Vagina (tissue), 2 donors: ENCODE data around the gene ZSWIM1. TPM values are rescaled to one million over a fixed set of nuclear protein-coding genes. Genes with fewer than 3 reads are reported as not detected.

ENCODE experiments used
- DNase-seq, 2 donors: peaks; one replicate each; pipeline ENCODE4 v3.0.0-alpha.2; 2017; ENCODE audit errors: extremely low spot score in 2 of 2
- H3K27ac ChIP-seq: fragments of 200-600 bp; sonication (generic); one replicate; pipeline ENCODE4 v1.5.1; 2019
- H3K27me3 ChIP-seq: fragments of 200-600 bp; sonication (generic); one replicate; pipeline ENCODE4 v1.5.1; 2019
- H3K36me3 ChIP-seq, 2 donors: fragments of 200-600 bp; sonication (generic); one replicate each; pipeline ENCODE4 v1.5.1; 2017 to 2019
- H3K4me1 ChIP-seq: fragments of 200-600 bp; sonication (generic); one replicate; pipeline ENCODE4 v1.5.1; 2019
- H3K4me3 ChIP-seq, 2 donors: fragments of 200-600 bp; sonication (generic); 1 replicate in 1 of 2; 2 replicates in 1 of 2; pipeline ENCODE4 v1.5.1; 2016 to 2019
- H3K9me3 ChIP-seq: fragments of 200-600 bp; sonication (generic); one replicate; pipeline ENCODE4 v1.5.1; 2019
- POLR2A ChIP-seq, 2 donors: fragments of 450-650 bp; IDR thresholded peaks; one replicate each; pipeline ENCODE4 v1.6.1; 2017; ENCODE audit warnings: antibody characterized with exemption in 2 of 2, mild to moderate bottlenecking in 2 of 2, moderate library complexity in 2 of 2
- POLR2AphosphoS5 ChIP-seq, 2 donors: sonication (generic); formaldehyde crosslinking; IDR thresholded peaks; one replicate each; pipeline ENCODE4 v1.9.0; 2017; ENCODE audit warnings: antibody characterized with exemption in 2 of 2, mild to moderate bottlenecking in 2 of 2, low read depth in 1 of 2; ENCODE audit not compliant: insufficient read depth in 1 of 2
- intact Hi-C: fragments of 100-400 bp; cut with DNase I; formaldehyde crosslinking; loops from one replicate; pipeline ENCODE4 v1.15.1; 2023
- total RNA-seq: library from RNA; depleted of rRNA; stranded (reverse); fragments of >200 nt; gene quantifications from one replicate; pipeline ENCODE4 v1.2.3, GENCODE V29; 2016
- TF ChIP-seq, protein P1 (sequence below), 3 experiments: fragments of 450-650 bp in 2 of 3; fragments of 200-600 bp in 1 of 3; sonication (generic) in 1 of 3; IDR thresholded peaks; one replicate each; pipeline ENCODE4 v1.5.1; 2017 to 2019; ENCODE audit warnings: antibody characterized with exemption in 3 of 3, mild to moderate bottlenecking in 2 of 3, moderate library complexity in 2 of 3

Gene ZSWIM1
- total RNA-seq, 1 donor from 2014 or later = 4.2 TPM

DNA sequence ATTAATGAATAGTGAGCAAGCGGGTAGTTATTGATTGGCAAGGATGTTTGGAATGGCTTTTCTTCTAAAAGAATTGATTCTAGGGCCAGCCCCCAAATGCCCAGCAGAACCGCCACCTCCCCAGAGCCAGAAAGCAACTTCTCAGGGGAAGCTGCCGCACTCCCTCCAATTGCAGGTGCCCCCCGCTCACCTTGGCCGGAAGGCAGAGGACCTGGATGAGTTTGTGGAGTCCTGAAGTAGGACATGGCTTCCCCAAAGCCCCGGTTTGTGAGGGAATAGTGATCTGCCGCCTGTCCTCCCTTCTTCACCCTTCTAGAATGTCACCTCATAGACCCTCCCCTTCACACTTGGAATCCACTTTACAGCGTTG lies 6.3 kb downstream of the ZSWIM1 start, which contains the start of gene SPATA25:
SPATA25 (minus strand) TSS at position 277 of the 370 bp plus-strand sequence; CDS start at position 245, 32 bp downstream.
- Histone ChIP-seq H3K27ac (no peak within 1 kb of the TSS), H3K36me3 (peaks cover 0 to 20% of the 10 kb centered on the region in 2 donors), H3K27me3 (no peaks in the 10 kb centered on the region), H3K9me3 (no peaks in the 10 kb centered on the region), H3K4me3 (no peak within 1 kb of the TSS), H3K4me1 (peaks cover 43% of the 10 kb centered on the region)
- TF ChIP-seq, protein P1, sequence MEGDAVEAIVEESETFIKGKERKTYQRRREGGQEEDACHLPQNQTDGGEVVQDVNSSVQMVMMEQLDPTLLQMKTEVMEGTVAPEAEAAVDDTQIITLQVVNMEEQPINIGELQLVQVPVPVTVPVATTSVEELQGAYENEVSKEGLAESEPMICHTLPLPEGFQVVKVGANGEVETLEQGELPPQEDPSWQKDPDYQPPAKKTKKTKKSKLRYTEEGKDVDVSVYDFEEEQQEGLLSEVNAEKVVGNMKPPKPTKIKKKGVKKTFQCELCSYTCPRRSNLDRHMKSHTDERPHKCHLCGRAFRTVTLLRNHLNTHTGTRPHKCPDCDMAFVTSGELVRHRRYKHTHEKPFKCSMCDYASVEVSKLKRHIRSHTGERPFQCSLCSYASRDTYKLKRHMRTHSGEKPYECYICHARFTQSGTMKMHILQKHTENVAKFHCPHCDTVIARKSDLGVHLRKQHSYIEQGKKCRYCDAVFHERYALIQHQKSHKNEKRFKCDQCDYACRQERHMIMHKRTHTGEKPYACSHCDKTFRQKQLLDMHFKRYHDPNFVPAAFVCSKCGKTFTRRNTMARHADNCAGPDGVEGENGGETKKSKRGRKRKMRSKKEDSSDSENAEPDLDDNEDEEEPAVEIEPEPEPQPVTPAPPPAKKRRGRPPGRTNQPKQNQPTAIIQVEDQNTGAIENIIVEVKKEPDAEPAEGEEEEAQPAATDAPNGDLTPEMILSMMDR (IDR thresholded peaks at IDR 0.05) = no peak
- TF ChIP-seq POLR2AphosphoS5 (IDR thresholded peaks at IDR 0.05; ENCODE audit: insufficient read depth in 1 of 2, low read depth in 1 of 2) (no peak), POLR2A (IDR thresholded peaks at IDR 0.05) (no peak)
- intact Hi-C loops = loop anchor here (10.0 kb wide), 1 partner anchor 73 kb away; the partner anchor contains the start of gene UBE2C
- DNase-seq = no peak

DNA sequence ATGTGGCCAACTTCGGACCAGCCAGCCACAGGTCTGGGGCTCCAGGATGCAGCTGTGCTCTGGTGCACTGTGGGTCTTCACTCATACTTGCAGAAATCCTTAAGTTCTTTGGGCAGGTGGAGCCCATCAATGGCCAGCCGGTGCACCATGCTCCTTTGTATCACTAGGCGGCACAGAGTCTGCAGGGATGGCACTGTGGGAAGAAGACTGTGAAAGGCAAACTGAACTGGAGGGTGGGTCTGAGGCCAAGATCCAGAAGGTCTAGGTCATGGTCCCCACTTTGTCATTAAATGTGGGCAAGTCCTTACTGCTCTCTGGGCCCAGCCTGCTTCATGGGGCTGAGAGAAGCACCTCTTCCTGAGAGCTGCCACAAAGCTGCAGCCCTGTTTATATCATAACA lies 7.7 kb downstream of the ZSWIM1 start:
- H3K9me3 ChIP-seq = no peaks in the 10 kb centered on the region
- intact Hi-C loops = loop anchor here (10.0 kb wide), 1 partner anchor 74 kb away; the partner anchor contains the start of gene UBE2C
- no peaks in the 10 kb centered on the region for H3K27me3 ChIP-seq
- H3K36me3 ChIP-seq = peaks cover 0 to 11% of the 10 kb centered on the region in 2 donors
- TF ChIP-seq POLR2AphosphoS5 (IDR thresholded peaks at IDR 0.05; ENCODE audit: insufficient read depth in 1 of 2, low read depth in 1 of 2) (no peak), POLR2A (IDR thresholded peaks at IDR 0.05) (no peak)
- TF ChIP-seq, protein P1 (IDR thresholded peaks at IDR 0.05) = no peak
- H3K27ac ChIP-seq = no peak overlapping the region
- H3K4me1 ChIP-seq = peaks cover 51% of the 10 kb centered on the region
- DNase-seq = no peak
- no peak overlapping the region for H3K4me3 ChIP-seq

GRCh38 chr20:45890077-45890984 lies 9.3 kb downstream of the ZSWIM1 start:
- no peak for TF ChIP-seq POLR2A (IDR thresholded peaks at IDR 0.05)
- TF ChIP-seq, protein P1 (IDR thresholded peaks at IDR 0.05) = peak in 1 of 3 experiments; percentile 36
- TF ChIP-seq POLR2AphosphoS5 (IDR thresholded peaks at IDR 0.05; ENCODE audit: insufficient read depth in 1 of 2, low read depth in 1 of 2) = peak; percentile 45 to 53
- Histone ChIP-seq H3K4me1 (peaks cover 40% of the 10 kb centered on the region), H3K27ac (peak overlapping the region; percentile 88), H3K4me3 (peak overlapping the region; percentile 67 to 92), H3K27me3 (no peaks in the 10 kb centered on the region), H3K36me3 (peaks cover 0 to 24% of the 10 kb centered on the region in 2 donors), H3K9me3 (no peaks in the 10 kb centered on the region)
- intact Hi-C loops = loop anchor here (2.0 kb wide), 1 partner anchor 44 kb away; the partner anchor contains the start of gene PCIF1
- DNase-seq = no peak

DNA sequence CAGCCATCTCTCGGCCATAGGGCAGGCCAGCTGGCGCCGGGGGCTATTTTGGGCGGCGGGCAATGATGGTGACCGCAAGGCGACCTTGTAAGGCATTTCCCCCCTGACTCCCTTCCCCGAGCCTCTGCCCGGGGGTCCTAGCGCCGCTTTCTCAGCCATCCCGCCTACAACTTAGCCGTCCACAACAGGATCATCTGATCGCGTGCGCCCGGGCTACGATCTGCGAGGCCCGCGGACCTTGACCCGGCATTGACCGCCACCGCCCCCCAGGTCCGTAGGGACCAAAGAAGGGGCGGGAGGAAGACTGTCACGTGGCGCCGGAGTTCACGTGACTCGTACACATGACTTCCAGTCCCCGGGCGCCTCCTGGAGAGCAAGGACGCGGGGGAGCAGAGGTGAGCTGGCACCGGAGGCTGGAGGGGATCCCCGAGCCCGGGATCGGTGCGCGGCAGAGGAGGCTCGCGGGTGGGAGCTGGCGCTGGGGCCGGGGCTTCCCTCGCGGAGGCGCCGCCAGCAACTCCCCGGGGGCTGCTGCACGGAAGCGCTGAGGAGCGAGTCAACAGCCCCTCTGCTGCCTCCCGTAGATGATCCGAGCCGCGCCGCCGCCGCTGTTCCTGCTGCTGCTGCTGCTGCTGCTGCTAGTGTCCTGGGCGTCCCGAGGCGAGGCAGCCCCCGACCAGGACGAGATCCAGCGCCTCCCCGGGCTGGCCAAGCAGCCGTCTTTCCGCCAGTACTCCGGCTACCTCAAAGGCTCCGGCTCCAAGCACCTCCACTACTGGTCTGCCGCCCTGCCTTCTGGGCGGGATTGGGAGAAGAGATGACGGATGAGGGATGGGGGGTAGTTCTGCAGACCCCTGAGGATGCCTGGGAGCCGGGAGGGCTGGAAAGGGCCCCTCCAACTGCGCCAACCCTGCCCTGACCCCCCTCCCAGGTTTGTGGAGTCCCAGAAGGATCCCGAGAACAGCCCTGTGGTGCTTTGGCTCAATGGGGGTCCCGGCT lies 10.3 kb downstream of the ZSWIM1 start, which contains the start of the genes CTSA and NEURL2:
CTSA (plus strand) TSS at position 351 of the 999 bp plus-strand sequence; CDS start at position 585, 234 bp downstream.
NEURL2 (minus strand) TSS at position 224 of the 999 bp plus-strand sequence; CDS start at position 7, 217 bp downstream.
- H3K36me3 ChIP-seq = peaks cover 0 to 23% of the 10 kb centered on the region in 2 donors
- intact Hi-C loops = loop anchor here (2.0 kb wide), 1 partner anchor 44 kb away; the partner anchor contains the start of gene PCIF1
- H3K4me1 ChIP-seq = peaks cover 39% of the 10 kb centered on the region
- H3K9me3 ChIP-seq = no peaks in the 10 kb centered on the region
- DNase-seq = no peak
- peak; percentile 94 to 96 for TF ChIP-seq POLR2AphosphoS5 (IDR thresholded peaks at IDR 0.05; ENCODE audit: insufficient read depth in 1 of 2, low read depth in 1 of 2)
- TF ChIP-seq, protein P1 (IDR thresholded peaks at IDR 0.05) = no peak
- no peak for TF ChIP-seq POLR2A (IDR thresholded peaks at IDR 0.05)
- peak within 1 kb of the TSS; percentile 67 to 92 for H3K4me3 ChIP-seq
- H3K27ac ChIP-seq = peak within 1 kb of the TSS; percentile 88
- no peaks in the 10 kb centered on the region for H3K27me3 ChIP-seq
